Measurements from ENCODE around the gene DRGX.

The DRGX gene

DNA sequence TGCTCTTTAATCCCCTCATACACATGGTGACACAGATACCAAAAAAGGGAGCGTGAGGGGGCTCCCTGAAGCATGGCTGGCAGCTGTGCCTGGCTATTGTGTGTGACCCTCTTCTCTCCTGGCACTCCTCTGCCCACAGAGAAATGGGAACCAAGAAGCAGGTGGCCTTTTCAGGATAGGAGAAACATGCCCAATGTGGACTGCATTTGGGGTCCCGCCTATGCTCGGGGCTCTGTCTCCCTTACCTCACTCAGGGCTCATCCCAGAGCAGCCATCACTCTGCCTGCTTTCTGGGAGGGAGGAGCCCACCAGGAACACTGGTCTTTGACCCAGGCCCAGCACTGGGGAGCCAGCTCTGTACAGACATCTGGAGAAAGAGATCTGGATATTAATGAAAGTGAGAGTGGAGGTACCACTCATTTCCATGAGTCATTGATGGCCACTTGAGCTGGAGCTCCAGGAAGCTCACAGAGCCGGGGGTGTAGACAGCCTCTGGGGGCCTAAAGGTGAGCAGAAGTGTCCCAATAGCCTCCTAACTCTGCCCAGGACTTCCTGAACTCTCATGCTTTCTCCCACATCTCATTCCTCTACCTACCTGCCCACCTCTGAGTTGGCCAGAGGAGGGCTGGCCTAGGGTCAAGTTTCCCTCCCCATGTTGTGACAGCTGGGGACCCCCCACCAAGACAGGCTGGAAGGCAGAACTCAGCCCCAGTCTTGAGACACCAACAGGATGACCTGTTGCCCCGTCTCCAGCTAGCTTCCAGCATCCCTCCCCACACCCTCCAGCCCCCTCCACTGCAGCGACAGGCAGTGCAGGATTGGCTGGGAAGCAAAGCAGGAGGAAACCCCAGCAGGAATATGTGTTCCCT lies 42.6 kb downstream of the DRGX start:
- no peak overlapping the region for H3K4me3 ChIP-seq (ENCODE audit: low read depth, low read length)
- no peaks in the 10 kb centered on the region for H3K9me3 ChIP-seq (ENCODE audit: severe bottlenecking)
- H3K27ac ChIP-seq = no peak overlapping the region
- DNase-seq = no peak
- TF ChIP-seq CTCF (IDR thresholded peaks at IDR 0.05; ENCODE audit: low read depth, low read length) = no peak
- H3K36me3 ChIP-seq = no peaks in the 10 kb centered on the region
- H3K27me3 ChIP-seq (ENCODE audit: insufficient read depth, low read depth, severe bottlenecking) = no peaks in the 10 kb centered on the region

- Histone ChIP-seq H3K36me3 (no peaks in the 10 kb centered on the region), H3K27me3 (ENCODE audit: insufficient read depth, low read depth, severe bottlenecking) (no peaks in the 10 kb centered on the region), H3K9me3 (ENCODE audit: severe bottlenecking) (no peaks in the 10 kb centered on the region), H3K27ac (no peak overlapping the region), H3K4me3 (ENCODE audit: low read depth, low read length) (no peak overlapping the region)
- no peak for TF ChIP-seq CTCF (IDR thresholded peaks at IDR 0.05; ENCODE audit: low read depth, low read length)
- no peak for DNase-seq
Measured at GRCh38 chr10:49352323-49352722, 43.6 kb downstream of the DRGX start.

- Histone ChIP-seq H3K9me3 (ENCODE audit: severe bottlenecking) (no peaks in the 10 kb centered on the region), H3K27ac (no peak overlapping the region), H3K4me3 (ENCODE audit: low read depth, low read length) (no peak overlapping the region), H3K36me3 (no peaks in the 10 kb centered on the region), H3K27me3 (ENCODE audit: insufficient read depth, low read depth, severe bottlenecking) (no peaks in the 10 kb centered on the region)
- DNase-seq = no peak
- TF ChIP-seq CTCF (IDR thresholded peaks at IDR 0.05; ENCODE audit: low read depth, low read length) = no peak
Measured at GRCh38 chr10:49351669-49352068, 44.2 kb downstream of the DRGX start.

DNA sequence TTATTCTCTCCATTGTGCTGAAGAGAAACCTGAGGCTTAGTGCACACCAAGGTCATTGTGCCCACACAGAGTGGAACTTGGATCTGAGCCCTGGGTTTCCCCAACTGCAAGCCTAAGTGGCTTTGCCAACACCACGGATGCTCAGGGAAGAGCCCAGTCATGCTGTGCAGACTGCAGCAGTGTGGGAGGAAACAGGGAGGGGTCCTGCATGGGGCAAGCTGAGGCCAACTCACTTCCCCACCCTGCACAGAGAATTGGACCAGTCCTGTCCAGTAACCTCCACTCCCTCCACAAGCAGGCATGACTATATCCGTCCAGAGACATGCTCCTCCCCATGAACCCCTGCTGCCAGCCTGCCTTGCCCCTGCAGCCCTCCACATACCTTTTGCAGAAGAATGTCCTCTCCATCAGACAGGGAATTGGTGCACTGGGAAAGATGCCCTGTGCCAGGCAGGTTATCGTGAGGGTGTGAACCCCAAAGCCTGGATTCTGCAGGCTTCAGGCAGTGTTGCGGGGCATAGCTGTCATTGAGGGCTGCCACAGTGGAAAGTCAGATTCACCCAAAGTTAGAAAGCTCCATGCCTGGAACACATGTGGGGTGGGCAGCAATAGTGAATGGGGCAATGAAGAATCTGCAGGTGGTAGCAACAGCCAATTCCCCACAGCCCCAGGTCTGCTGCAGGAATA lies 44.9 kb downstream of the DRGX start:
- no peaks in the 10 kb centered on the region for H3K9me3 ChIP-seq (ENCODE audit: severe bottlenecking)
- no peak overlapping the region for H3K4me3 ChIP-seq (ENCODE audit: low read depth, low read length)
- no peak for DNase-seq
- H3K27me3 ChIP-seq (ENCODE audit: insufficient read depth, low read depth, severe bottlenecking) = no peaks in the 10 kb centered on the region
- no peak overlapping the region for H3K27ac ChIP-seq
- TF ChIP-seq CTCF (IDR thresholded peaks at IDR 0.05; ENCODE audit: low read depth, low read length) = no peak
- no peaks in the 10 kb centered on the region for H3K36me3 ChIP-seq

DNA sequence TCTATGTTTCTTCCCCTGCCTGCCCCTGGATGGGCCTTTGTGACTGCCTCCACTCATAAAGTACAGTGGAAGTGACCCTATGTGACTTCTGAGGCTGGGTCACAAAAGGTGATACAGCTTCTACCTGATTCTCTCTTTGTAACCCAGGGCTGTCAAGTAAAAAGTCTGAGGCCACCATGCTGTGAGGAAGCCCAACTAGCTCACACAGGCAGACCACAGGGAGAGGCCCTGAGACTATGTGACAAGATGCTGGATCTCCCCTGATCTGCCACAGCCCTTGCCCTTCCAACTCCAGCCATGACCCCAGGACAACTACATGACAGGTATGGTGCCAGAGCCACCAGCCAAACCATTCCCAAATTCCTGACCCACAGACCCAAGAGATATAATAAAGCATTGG lies 45.8 kb downstream of the DRGX start:
- DNase-seq = no peak
- Histone ChIP-seq H3K27ac (no peak overlapping the region), H3K36me3 (no peaks in the 10 kb centered on the region), H3K27me3 (ENCODE audit: insufficient read depth, low read depth, severe bottlenecking) (no peaks in the 10 kb centered on the region), H3K4me3 (ENCODE audit: low read depth, low read length) (no peak overlapping the region), H3K9me3 (ENCODE audit: severe bottlenecking) (no peaks in the 10 kb centered on the region)
- no peak for TF ChIP-seq CTCF (IDR thresholded peaks at IDR 0.05; ENCODE audit: low read depth, low read length)
